Measurements from ENCODE around the gene RWDD2A.

The RWDD2A gene

DNA sequence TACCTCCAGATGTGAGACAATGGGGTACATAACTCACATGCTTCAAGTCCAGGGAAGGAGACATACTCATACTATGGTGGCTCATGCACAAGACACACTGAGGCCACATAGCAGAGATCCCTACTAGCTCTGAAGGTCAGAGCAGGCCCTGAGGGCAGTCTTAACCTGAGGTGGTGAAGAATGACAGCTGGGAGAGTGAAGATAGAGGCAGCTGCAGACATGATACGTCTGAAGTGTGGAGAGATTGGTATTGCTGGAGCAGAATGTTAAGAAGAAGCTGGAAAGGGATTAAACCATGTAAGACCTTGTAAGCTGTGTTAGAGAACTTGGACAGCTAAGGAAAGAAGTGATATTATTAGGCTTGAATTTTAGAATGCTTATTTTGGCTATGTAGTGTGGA lies 33.0 kb upstream of the RWDD2A start:
- H3K4me1 ChIP-seq, result peaks cover 13% of the 10 kb centered on the region
- TF ChIP-seq, protein P1, sequence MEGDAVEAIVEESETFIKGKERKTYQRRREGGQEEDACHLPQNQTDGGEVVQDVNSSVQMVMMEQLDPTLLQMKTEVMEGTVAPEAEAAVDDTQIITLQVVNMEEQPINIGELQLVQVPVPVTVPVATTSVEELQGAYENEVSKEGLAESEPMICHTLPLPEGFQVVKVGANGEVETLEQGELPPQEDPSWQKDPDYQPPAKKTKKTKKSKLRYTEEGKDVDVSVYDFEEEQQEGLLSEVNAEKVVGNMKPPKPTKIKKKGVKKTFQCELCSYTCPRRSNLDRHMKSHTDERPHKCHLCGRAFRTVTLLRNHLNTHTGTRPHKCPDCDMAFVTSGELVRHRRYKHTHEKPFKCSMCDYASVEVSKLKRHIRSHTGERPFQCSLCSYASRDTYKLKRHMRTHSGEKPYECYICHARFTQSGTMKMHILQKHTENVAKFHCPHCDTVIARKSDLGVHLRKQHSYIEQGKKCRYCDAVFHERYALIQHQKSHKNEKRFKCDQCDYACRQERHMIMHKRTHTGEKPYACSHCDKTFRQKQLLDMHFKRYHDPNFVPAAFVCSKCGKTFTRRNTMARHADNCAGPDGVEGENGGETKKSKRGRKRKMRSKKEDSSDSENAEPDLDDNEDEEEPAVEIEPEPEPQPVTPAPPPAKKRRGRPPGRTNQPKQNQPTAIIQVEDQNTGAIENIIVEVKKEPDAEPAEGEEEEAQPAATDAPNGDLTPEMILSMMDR (IDR thresholded peaks at IDR 0.05; ENCODE audit: low read depth, low read length), result no peak
- H3K9me3 ChIP-seq, result no peaks in the 10 kb centered on the region
- H3K36me3 ChIP-seq, result peaks cover 21% of the 10 kb centered on the region
- DNase-seq, result no peak
- H3K27me3 ChIP-seq, result no peaks in the 10 kb centered on the region
- no peak overlapping the region for H3K4me3 ChIP-seq (ENCODE audit: low read depth, low read length)

DNA sequence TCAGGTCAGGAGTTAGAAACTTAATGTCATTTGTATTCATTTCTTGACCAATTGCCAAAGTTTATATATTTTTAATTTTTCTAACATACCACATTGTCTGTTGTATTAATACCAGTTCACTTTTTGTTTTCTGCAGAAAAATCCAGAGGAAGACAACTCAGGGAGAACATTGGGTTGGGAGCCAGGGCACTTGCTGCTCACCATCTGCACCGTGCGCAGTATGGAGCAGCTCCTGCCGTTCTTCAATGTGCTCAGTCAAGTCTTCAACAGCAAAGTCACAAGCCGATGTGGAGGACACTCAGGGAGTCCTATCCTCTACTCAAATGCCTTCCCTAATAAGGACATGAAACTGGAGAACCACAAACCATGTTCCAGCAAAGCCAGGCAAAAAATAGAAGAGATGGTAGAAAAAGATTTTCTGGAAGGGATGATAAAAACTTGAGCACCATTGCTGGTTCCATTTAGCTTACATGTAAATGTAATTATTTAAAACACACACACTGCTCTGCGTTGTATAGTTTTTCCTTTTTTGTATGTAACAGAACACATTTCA lies 25.4 kb upstream of the RWDD2A start:
- H3K9me3 ChIP-seq, result no peaks in the 10 kb centered on the region
- H3K4me3 ChIP-seq (ENCODE audit: low read depth, low read length), result no peak overlapping the region
- no peaks in the 10 kb centered on the region for H3K27me3 ChIP-seq
- H3K4me1 ChIP-seq, result peaks cover 5% of the 10 kb centered on the region; the same call in 1 of the 2 replicates
- H3K36me3 ChIP-seq, result peaks cover 78% of the 10 kb centered on the region
- no peak for DNase-seq
- TF ChIP-seq, protein P1 (IDR thresholded peaks at IDR 0.05; ENCODE audit: low read depth, low read length), result no peak

DNA sequence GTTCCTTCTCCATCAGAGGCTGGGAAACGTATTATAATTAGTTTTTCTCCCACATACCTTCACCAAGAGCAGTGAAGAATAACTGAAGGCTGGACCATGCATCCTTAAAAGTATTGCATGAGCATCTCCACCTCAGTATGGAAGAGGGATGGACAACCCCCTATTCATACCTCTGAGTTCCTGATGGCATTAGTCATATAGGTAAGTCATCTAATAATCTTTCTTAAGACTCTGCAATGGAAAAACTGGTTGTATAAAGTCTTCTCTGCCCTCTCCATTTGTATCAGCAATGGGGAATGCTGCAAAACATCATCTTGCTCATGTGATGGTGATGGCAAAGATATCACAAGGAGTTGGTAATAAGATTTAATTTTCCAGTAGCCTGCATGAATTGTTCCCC lies 24.6 kb upstream of the RWDD2A start:
- Histone ChIP-seq H3K36me3 (peaks cover 83% of the 10 kb centered on the region), H3K27me3 (no peaks in the 10 kb centered on the region), H3K4me3 (ENCODE audit: low read depth, low read length) (no peak overlapping the region), H3K4me1 (peaks cover 5% of the 10 kb centered on the region; the same call in 1 of the 2 replicates), H3K9me3 (no peaks in the 10 kb centered on the region)
- TF ChIP-seq, protein P1 (IDR thresholded peaks at IDR 0.05; ENCODE audit: low read depth, low read length), result no peak
- no peak for DNase-seq

DNA sequence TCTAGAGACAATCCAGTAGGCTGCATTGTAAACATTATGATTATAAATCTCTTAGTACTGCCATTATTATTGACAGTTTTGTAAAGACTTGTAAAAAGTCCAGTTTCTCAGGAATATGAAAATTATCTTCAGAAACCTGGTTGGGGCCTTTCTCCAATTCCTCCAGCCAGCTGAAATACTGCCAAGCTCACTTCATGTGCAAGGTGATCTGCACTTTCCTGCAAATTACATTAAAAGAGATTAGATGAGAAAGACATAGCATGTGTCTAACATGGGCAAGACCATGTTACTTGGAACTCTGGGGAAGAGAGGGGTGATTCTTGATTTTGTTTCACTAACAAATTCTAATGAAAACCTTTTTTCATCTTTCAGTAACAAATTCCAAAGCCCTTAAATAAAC lies 24.1 kb upstream of the RWDD2A start:
- H3K4me1 ChIP-seq, result peaks cover 5% of the 10 kb centered on the region; the same call in 1 of the 2 replicates
- H3K9me3 ChIP-seq, result no peaks in the 10 kb centered on the region
- no peak overlapping the region for H3K4me3 ChIP-seq (ENCODE audit: low read depth, low read length)
- TF ChIP-seq, protein P1 (IDR thresholded peaks at IDR 0.05; ENCODE audit: low read depth, low read length), result no peak
- H3K36me3 ChIP-seq, result peaks cover 84% of the 10 kb centered on the region
- no peak for DNase-seq
- H3K27me3 ChIP-seq, result no peaks in the 10 kb centered on the region

DNA sequence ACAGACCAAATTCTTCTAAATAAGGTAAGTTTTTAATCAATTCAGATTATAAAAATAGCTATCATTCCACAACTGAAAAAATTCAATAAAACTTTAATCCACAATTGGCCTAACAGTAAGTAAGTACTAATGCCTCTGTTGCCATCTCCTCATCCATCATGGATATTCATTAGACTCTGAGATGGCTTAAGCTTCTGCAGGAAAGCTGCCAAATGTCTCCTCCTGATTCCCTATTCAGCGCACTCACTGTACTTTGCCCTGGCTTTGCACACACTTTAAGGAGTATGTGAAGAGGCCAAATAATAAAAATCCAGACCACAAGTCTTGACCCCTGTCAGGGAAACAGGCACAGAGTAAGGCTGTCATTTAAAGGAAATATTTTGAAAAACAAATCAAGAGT lies 23.6 kb upstream of the RWDD2A start:
- H3K36me3 ChIP-seq, result peaks cover 83% of the 10 kb centered on the region
- H3K4me3 ChIP-seq (ENCODE audit: low read depth, low read length), result no peak overlapping the region
- no peaks in the 10 kb centered on the region for H3K9me3 ChIP-seq
- DNase-seq, result no peak
- TF ChIP-seq, protein P1 (IDR thresholded peaks at IDR 0.05; ENCODE audit: low read depth, low read length), result no peak
- no peaks in the 10 kb centered on the region for H3K27me3 ChIP-seq
- peaks cover 5% of the 10 kb centered on the region; the same call in 1 of the 2 replicates for H3K4me1 ChIP-seq

DNA sequence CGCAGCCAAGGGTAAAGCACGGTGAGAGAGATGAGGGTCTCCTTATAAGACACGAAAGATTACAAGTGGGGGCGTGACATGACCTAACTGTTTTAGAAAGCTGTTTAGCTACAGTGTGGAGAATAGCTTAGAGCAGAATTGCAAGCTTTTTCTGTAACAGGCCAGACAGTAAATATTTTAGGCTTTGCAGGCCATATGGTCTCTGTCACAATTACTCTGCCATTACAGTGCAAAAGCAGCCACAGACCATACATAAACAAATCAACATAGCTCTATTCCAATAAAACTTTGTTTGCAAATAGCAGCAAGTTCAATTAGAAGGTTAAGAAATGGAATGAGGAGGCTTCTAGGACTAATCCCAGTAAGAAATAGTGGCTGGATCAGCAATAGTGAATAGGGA lies 16.9 kb upstream of the RWDD2A start:
- peaks cover 46% of the 10 kb centered on the region for H3K36me3 ChIP-seq
- H3K4me3 ChIP-seq (ENCODE audit: low read depth, low read length), result no peak overlapping the region
- H3K27me3 ChIP-seq, result no peaks in the 10 kb centered on the region
- no peak for DNase-seq
- no peaks in the 10 kb centered on the region for H3K4me1 ChIP-seq
- H3K9me3 ChIP-seq, result no peaks in the 10 kb centered on the region
- TF ChIP-seq, protein P1 (IDR thresholded peaks at IDR 0.05; ENCODE audit: low read depth, low read length), result no peak

Measured in BE2C (cell line).